22Rv1 (cell line): ENCODE measurements around the gene AGXT.

ENCODE experiments used
- ZFX ChIP-seq: fragments of 450-650 bp; IDR thresholded peaks from 2 replicates; pipeline ENCODE4 v1.6.1; 2017; ENCODE audit warnings: antibody characterized with exemption, borderline replicate concordance
- TF ChIP-seq, protein P1 (sequence below): fragments of 450-650 bp; IDR thresholded peaks from 2 replicates; pipeline ENCODE4 v1.5.1; 2017; ENCODE audit warnings: mild to moderate bottlenecking

DNA sequence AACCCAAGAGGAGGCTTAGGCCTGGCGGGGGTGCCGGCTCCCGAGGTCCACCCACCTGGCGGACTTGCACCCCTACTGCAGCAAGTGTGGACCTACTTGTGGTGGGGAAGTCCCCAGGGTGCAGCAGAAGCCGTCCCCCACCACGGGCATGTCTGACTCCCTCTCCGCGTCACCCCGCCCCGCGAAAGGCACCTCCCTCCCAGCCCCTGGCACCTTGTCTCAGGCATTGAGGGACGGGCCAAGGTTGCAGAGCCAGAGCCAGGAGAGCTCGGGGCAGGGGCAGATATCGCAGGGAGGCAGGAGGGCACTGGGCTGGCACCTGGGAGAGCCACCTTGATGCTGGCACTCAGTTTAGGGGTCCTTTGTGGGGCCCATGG lies 56.6 kb downstream of the AGXT start:
- TF ChIP-seq, protein P1, sequence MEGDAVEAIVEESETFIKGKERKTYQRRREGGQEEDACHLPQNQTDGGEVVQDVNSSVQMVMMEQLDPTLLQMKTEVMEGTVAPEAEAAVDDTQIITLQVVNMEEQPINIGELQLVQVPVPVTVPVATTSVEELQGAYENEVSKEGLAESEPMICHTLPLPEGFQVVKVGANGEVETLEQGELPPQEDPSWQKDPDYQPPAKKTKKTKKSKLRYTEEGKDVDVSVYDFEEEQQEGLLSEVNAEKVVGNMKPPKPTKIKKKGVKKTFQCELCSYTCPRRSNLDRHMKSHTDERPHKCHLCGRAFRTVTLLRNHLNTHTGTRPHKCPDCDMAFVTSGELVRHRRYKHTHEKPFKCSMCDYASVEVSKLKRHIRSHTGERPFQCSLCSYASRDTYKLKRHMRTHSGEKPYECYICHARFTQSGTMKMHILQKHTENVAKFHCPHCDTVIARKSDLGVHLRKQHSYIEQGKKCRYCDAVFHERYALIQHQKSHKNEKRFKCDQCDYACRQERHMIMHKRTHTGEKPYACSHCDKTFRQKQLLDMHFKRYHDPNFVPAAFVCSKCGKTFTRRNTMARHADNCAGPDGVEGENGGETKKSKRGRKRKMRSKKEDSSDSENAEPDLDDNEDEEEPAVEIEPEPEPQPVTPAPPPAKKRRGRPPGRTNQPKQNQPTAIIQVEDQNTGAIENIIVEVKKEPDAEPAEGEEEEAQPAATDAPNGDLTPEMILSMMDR = no peak
- no peak for TF ChIP-seq ZFX
